ENCODE data around the gene CPAMD8. TPM values are rescaled to one million over a fixed set of nuclear protein-coding genes. Genes with fewer than 3 reads are reported as not detected.
A peak's percentile ranks its signal among the peaks of the same experiment; 100 is the strongest.

Gene CPAMD8
- total RNA-seq, 5 donors from 2014 or later (not counting 1 experiment from before 2014, with no cell fraction given) = 2.1 to 6.2 (median 2.9) TPM

DNA sequence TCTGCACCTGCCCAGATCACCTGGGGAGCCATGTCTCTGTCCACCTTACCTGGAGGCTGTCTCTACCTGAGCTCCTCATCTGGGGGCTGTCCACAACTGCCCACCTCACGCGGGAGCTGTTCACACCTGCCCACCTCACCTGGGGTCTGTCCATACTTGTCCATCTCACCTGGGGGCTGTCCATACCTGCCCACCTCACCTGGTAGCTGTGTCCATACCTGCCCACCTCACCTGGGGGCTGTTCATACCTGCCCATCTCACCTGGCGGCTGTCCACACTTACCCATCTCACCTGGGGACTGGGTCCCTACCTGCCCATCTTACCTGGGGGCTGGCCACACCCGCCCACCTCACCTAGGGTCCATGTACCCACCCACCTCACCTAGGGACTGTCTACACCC lies 10.0 kb upstream of the CPAMD8 start:
- H3K27ac Mint-ChIP-seq = no peak overlapping the region
- 80% methylated on average over 4 of the region's 4 CpGs for WGBS (ENCODE audit: insufficient coverage)

GRCh38 chr19:17035842-17036424 lies 9.3 kb upstream of the CPAMD8 start:
- Histone ChIP-seq H3K36me3 (ENCODE audit: control insufficient read depth in 2 of 2, extremely low read depth in 1 of 2, insufficient read depth in 1 of 2, low read length in 1 of 2) (no peaks in the 10 kb centered on the region), H3K4me1 (ENCODE audit: control insufficient read depth in 1 of 2, extremely low read depth in 1 of 2, insufficient read depth in 2 of 2, low read length in 2 of 2) (no peaks in the 10 kb centered on the region), H3K27ac (ENCODE audit: low read length) (no peak overlapping the region), H3K4me3 (ENCODE audit: control insufficient read depth in 1 of 2, extremely low read depth in 1 of 2, low read length in 1 of 2) (no peak overlapping the region), H3K27me3 (replicated peaks in 1 of 2; ENCODE audit: control insufficient read depth in 2 of 2, extremely low read depth in 1 of 2, insufficient read depth in 2 of 2, low read length in 1 of 2) (peaks cover 0 to 37% of the 10 kb centered on the region in 2 experiments), H3K9me3 (no peaks in the 10 kb centered on the region)
- H3K4me1 Mint-ChIP-seq = no peaks in the 10 kb centered on the region
- H3K27ac Mint-ChIP-seq = no peak overlapping the region
- H3K27me3 Mint-ChIP-seq = peaks cover 4 to 15% of the 10 kb centered on the region in 2 donors
- H3K4me3 Mint-ChIP-seq = no peak overlapping the region
- no peak for ATAC-seq (replicated peaks in 1 of 4)
- CTCF ChIA-PET = no interaction called here
- POLR2A ChIA-PET = no interaction called here
- WGBS (ENCODE audit: insufficient coverage) = 74% methylated on average over 15 of the region's 15 CpGs
- peak in 2 of 35 experiments; percentile 8 to 30 for DNase-seq
- no peaks in the 10 kb centered on the region for H3K36me3 Mint-ChIP-seq
- H3K9me3 Mint-ChIP-seq = no peaks in the 10 kb centered on the region

More for the DNA sequence above, 10.0 kb upstream of the CPAMD8 start:
- no peak overlapping the region for H3K4me3 ChIP-seq (ENCODE audit: control insufficient read depth in 1 of 2, extremely low read depth in 1 of 2, low read length in 1 of 2)
- peaks cover 5 to 17% of the 10 kb centered on the region in 2 donors for H3K27me3 Mint-ChIP-seq
- H3K9me3 Mint-ChIP-seq = no peaks in the 10 kb centered on the region
- peaks cover 0 to 38% of the 10 kb centered on the region in 2 experiments for H3K27me3 ChIP-seq (replicated peaks in 1 of 2; ENCODE audit: control insufficient read depth in 2 of 2, extremely low read depth in 1 of 2, insufficient read depth in 2 of 2, low read length in 1 of 2)
- no peaks in the 10 kb centered on the region for H3K36me3 Mint-ChIP-seq
- DNase-seq (no peak), ATAC-seq (replicated peaks in 1 of 4) (no peak)
- no peaks in the 10 kb centered on the region for H3K4me1 ChIP-seq (ENCODE audit: control insufficient read depth in 1 of 2, extremely low read depth in 1 of 2, insufficient read depth in 2 of 2, low read length in 2 of 2)
- no peak overlapping the region for H3K4me3 Mint-ChIP-seq
- no peak overlapping the region for H3K27ac ChIP-seq (ENCODE audit: low read length)
- ChIA-PET POLR2A (no interaction called here), CTCF (no interaction called here)
- H3K36me3 ChIP-seq (ENCODE audit: control insufficient read depth in 2 of 2, extremely low read depth in 1 of 2, insufficient read depth in 1 of 2, low read length in 1 of 2) = no peaks in the 10 kb centered on the region
- H3K9me3 ChIP-seq = no peaks in the 10 kb centered on the region
- no peaks in the 10 kb centered on the region for H3K4me1 Mint-ChIP-seq

DNA sequence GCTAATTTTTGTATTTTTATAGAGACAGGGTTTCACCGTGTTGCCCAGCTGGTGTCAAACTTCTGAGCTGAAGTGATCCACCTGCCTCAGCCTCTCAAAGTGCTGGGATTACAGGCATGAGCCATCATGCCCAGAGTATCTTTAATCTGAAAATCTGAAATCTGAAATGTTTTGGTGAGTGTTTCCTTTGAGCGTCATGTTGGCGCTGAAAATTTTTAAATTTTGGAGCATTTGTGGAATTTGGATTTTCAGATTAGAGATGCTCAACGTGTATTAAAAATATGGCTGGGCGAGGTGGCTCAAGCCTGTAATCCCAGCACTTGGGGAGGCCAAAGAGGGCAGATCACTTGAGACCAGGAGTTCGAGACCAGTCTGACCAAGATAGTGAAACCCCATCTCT lies 5.1 kb upstream of the CPAMD8 start:
- Mint-ChIP-seq H3K36me3 (no peaks in the 10 kb centered on the region), H3K4me3 (no peak overlapping the region), H3K27me3 (peaks cover 10 to 30% of the 10 kb centered on the region in 2 donors), H3K9me3 (no peaks in the 10 kb centered on the region), H3K4me1 (peaks cover 0 to 11% (median 3%) of the 10 kb centered on the region in 3 donors), H3K27ac (no peak overlapping the region)
- Histone ChIP-seq H3K36me3 (ENCODE audit: control insufficient read depth in 2 of 2, extremely low read depth in 1 of 2, insufficient read depth in 1 of 2, low read length in 1 of 2) (no peaks in the 10 kb centered on the region), H3K9me3 (no peaks in the 10 kb centered on the region), H3K4me1 (ENCODE audit: control insufficient read depth in 1 of 2, extremely low read depth in 1 of 2, insufficient read depth in 2 of 2, low read length in 2 of 2) (peaks cover 0 to 2% of the 10 kb centered on the region in 2 experiments), H3K4me3 (ENCODE audit: control insufficient read depth in 1 of 2, extremely low read depth in 1 of 2, low read length in 1 of 2) (no peak overlapping the region), H3K27ac (ENCODE audit: low read length) (no peak overlapping the region), H3K27me3 (replicated peaks in 1 of 2; ENCODE audit: control insufficient read depth in 2 of 2, extremely low read depth in 1 of 2, insufficient read depth in 2 of 2, low read length in 1 of 2) (peaks cover 2 to 40% of the 10 kb centered on the region in 2 experiments)
- DNase-seq (no peak), ATAC-seq (replicated peaks in 1 of 4) (no peak)
- 78% methylated on average over 3 of the region's 6 CpGs for WGBS (ENCODE audit: insufficient coverage)
- CTCF ChIA-PET = no interaction called here
- POLR2A ChIA-PET = no interaction called here

GRCh38 chr19:17027535-17027975 lies 945 bp upstream of the CPAMD8 start:
- no peaks in the 10 kb centered on the region for H3K36me3 ChIP-seq (ENCODE audit: control insufficient read depth in 2 of 2, extremely low read depth in 1 of 2, insufficient read depth in 1 of 2, low read length in 1 of 2)
- no peaks in the 10 kb centered on the region for H3K9me3 ChIP-seq
- Mint-ChIP-seq H3K27me3 (peaks cover 31 to 59% of the 10 kb centered on the region in 2 donors), H3K27ac (no peak overlapping the region), H3K9me3 (peaks cover 4 to 19% (median 16%) of the 10 kb centered on the region in 3 donors), H3K36me3 (peaks cover 12% of the 10 kb centered on the region), H3K4me3 (peak overlapping the region in 2 of 3 donors; percentile 41 to 63), H3K4me1 (peaks cover 9 to 18% (median 9%) of the 10 kb centered on the region in 3 donors)
- peaks cover 0 to 11% of the 10 kb centered on the region in 2 experiments for H3K4me1 ChIP-seq (ENCODE audit: control insufficient read depth in 1 of 2, extremely low read depth in 1 of 2, insufficient read depth in 2 of 2, low read length in 2 of 2)
- 82% methylated on average over 4 of the region's 7 CpGs for WGBS (ENCODE audit: insufficient coverage)
- ChIA-PET CTCF (no interaction called here), POLR2A (no interaction called here)
- no peak overlapping the region for H3K4me3 ChIP-seq (ENCODE audit: control insufficient read depth in 1 of 2, extremely low read depth in 1 of 2, low read length in 1 of 2)
- DNase-seq = no peak
- no peak for ATAC-seq (replicated peaks in 1 of 4)
- no peak overlapping the region for H3K27ac ChIP-seq (ENCODE audit: low read length)
- H3K27me3 ChIP-seq (replicated peaks in 1 of 2; ENCODE audit: control insufficient read depth in 2 of 2, extremely low read depth in 1 of 2, insufficient read depth in 2 of 2, low read length in 1 of 2) = peaks cover 2 to 46% of the 10 kb centered on the region in 2 experiments

- Histone ChIP-seq H3K36me3 (ENCODE audit: control insufficient read depth in 2 of 2, extremely low read depth in 1 of 2, insufficient read depth in 1 of 2, low read length in 1 of 2) (no peaks in the 10 kb centered on the region), H3K4me3 (ENCODE audit: control insufficient read depth in 1 of 2, extremely low read depth in 1 of 2, low read length in 1 of 2) (peak overlapping the region; percentile 36 to 61), H3K27me3 (replicated peaks in 1 of 2; ENCODE audit: control insufficient read depth in 2 of 2, extremely low read depth in 1 of 2, insufficient read depth in 2 of 2, low read length in 1 of 2) (peaks cover 2 to 58% of the 10 kb centered on the region in 2 experiments), H3K9me3 (no peaks in the 10 kb centered on the region), H3K4me1 (ENCODE audit: control insufficient read depth in 1 of 2, extremely low read depth in 1 of 2, insufficient read depth in 2 of 2, low read length in 2 of 2) (peaks cover 0 to 11% of the 10 kb centered on the region in 2 experiments), H3K27ac (ENCODE audit: low read length) (no peak overlapping the region)
- H3K4me1 Mint-ChIP-seq = peaks cover 9 to 18% (median 9%) of the 10 kb centered on the region in 3 donors
- DNase-seq = peak in 18 of 35 experiments; percentile 5 to 40 (median 19)
- H3K9me3 Mint-ChIP-seq = peaks cover 4 to 19% (median 17%) of the 10 kb centered on the region in 3 donors
- 3% methylated on average over 26 of the region's 40 CpGs for WGBS (ENCODE audit: insufficient coverage)
- H3K36me3 Mint-ChIP-seq = peaks cover 13% of the 10 kb centered on the region
- H3K27me3 Mint-ChIP-seq = peaks cover 31 to 59% of the 10 kb centered on the region in 2 donors
- no peak overlapping the region for H3K27ac Mint-ChIP-seq
- POLR2A ChIA-PET = no interaction called here
- CTCF ChIA-PET = no interaction called here
- peak; percentile 58 to 75 (median 64) for ATAC-seq (replicated peaks in 1 of 4)
- H3K4me3 Mint-ChIP-seq = peak overlapping the region; percentile 72 to 80 (median 73)
These were observed 485 bp downstream of the CPAMD8 start for GRCh38 chr19:17025991-17026658.

DNA sequence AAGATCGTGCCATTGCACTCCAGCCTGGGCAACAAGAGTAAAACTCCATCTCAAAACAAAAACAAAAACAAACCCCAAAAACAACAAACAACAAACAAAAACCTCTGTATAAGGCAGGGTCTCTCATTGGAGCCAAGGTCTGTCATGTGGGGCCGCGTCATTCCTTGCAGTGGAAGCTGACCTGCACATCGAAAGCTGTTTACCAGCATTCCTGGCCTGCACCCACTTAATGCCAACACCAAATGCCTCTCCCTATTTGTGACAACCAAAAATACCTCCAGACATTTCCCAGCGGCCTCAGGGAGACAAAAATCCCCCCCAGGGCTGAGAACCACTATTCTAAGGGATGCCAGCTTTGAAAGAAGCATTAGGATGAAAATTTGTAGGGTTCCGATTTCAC lies 1.2 kb downstream of the CPAMD8 start:
- POLR2A ChIA-PET = no interaction called here
- H3K27ac Mint-ChIP-seq = no peak overlapping the region
- Histone ChIP-seq H3K4me1 (ENCODE audit: control insufficient read depth in 1 of 2, extremely low read depth in 1 of 2, insufficient read depth in 2 of 2, low read length in 2 of 2) (peaks cover 0 to 11% of the 10 kb centered on the region in 2 experiments), H3K27me3 (replicated peaks in 1 of 2; ENCODE audit: control insufficient read depth in 2 of 2, extremely low read depth in 1 of 2, insufficient read depth in 2 of 2, low read length in 1 of 2) (peaks cover 2 to 55% of the 10 kb centered on the region in 2 experiments), H3K36me3 (ENCODE audit: control insufficient read depth in 2 of 2, extremely low read depth in 1 of 2, insufficient read depth in 1 of 2, low read length in 1 of 2) (no peaks in the 10 kb centered on the region), H3K27ac (ENCODE audit: low read length) (no peak overlapping the region), H3K4me3 (ENCODE audit: control insufficient read depth in 1 of 2, extremely low read depth in 1 of 2, low read length in 1 of 2) (no peak overlapping the region), H3K9me3 (no peaks in the 10 kb centered on the region)
- H3K4me3 Mint-ChIP-seq = peak overlapping the region in 2 of 3 donors; percentile 73 to 80
- peaks cover 9 to 18% (median 9%) of the 10 kb centered on the region in 3 donors for H3K4me1 Mint-ChIP-seq
- CTCF ChIA-PET = no interaction called here
- peaks cover 31 to 55% of the 10 kb centered on the region in 2 donors for H3K27me3 Mint-ChIP-seq
- H3K9me3 Mint-ChIP-seq = peaks cover 4 to 19% (median 17%) of the 10 kb centered on the region in 3 donors
- peaks cover 13% of the 10 kb centered on the region for H3K36me3 Mint-ChIP-seq
- WGBS (ENCODE audit: insufficient coverage) = 93% methylated on average over 4 of the region's 6 CpGs
- no peak for DNase-seq
- ATAC-seq (replicated peaks in 1 of 4) = no peak
